K562 (cell line): ENCODE results near the gene COG7. TPM values are rescaled to one million over a fixed set of nuclear protein-coding genes. Genes with fewer than 3 reads are reported as not detected.

Source experiments
- ATAC-seq: fragments of 200-7000 bp; cut with Tn5 transposase; 3 replicates; pipeline ENCODE4 v1.9.1; 2020; ENCODE audit warnings: moderate library complexity
- BruUV-seq: library from RNA; stranded (reverse); fragments of 400-500 nt; replicated peaks from 2 replicates; lab custom pipeline; 2021; lab: Mats Ljungman, UMichigan
- CTCF ChIA-PET: fragments of 300-600 bp; formaldehyde crosslinking; extraction: SDS; loops from one replicate; lab custom pipeline; 2021; ENCODE audit warnings: low intra/inter-chr PET ratio; lab: Yijun Ruan, JAX
- POLR2A ChIA-PET: fragments of 300-600, 350-650 bp; sonication (Branson Sonifier 250); formaldehyde crosslinking; extraction: SDS; loops from one replicate; lab custom pipeline; 2021; ENCODE audit warnings: antibody characterized with exemption, inconsistent platforms; lab: Yijun Ruan, JAX
- DNase-seq, 4 experiments: peaks; one replicate each; pipeline versions ENCODE4 v3.0.0 to v3.0.0-alpha.2; 2011 to 2018; ENCODE audit warnings: low spot score in 3 of 4, mixed read lengths in 3 of 4; ENCODE audit errors: extremely low read depth in 1 of 4
- FAIRE-seq: peaks from 2 replicates; lab custom pipeline; 2011; peaks lifted over from hg19 to GRCh38; lab: Jason Lieb, UNC
- H2AFZ ChIP-seq: 2 replicates; pipeline ENCODE4 v1.6.0; 2011; ENCODE audit warnings: low read depth, low read length, control low read depth, inconsistent platforms
- H3K27ac ChIP-seq: fragments of 200-600 bp; 3 replicates; pipeline ENCODE4 v1.8.0; 2011; ENCODE audit warnings: low read depth, mild to moderate bottlenecking, control low read depth, inconsistent platforms, low read length, moderate library complexity, mixed read lengths; ENCODE audit errors: extremely low read depth
- H3K27me3 ChIP-seq, 2 experiments: fragments of 300-600 bp in 1 of 2; 2 replicates in 1 of 2; 3 replicates in 1 of 2; pipeline versions ENCODE4 v1.6.0 to v1.8.0; 2011; ENCODE audit warnings: inconsistent platforms in 2 of 2, low read length in 2 of 2, mild to moderate bottlenecking in 1 of 2, mixed read lengths in 1 of 2, moderate library complexity in 1 of 2; ENCODE audit not compliant: control insufficient read depth in 2 of 2, insufficient read depth in 2 of 2
- H3K36me3 ChIP-seq: fragments of 300-600 bp; 3 replicates; pipeline ENCODE4 v1.8.0; 2011; ENCODE audit warnings: mild to moderate bottlenecking, low read length, inconsistent platforms; ENCODE audit not compliant: control insufficient read depth, insufficient read depth
- H3K4me1 ChIP-seq, 2 experiments: fragments of 200-600 bp in 1 of 2; replicated peaks in 1 of 2; 2 replicates in 1 of 2; 3 replicates in 1 of 2; pipeline versions ENCODE4 v1.5.1 to v1.8.0; 2011; ENCODE audit warnings: inconsistent platforms in 2 of 2, low read length in 2 of 2, mild to moderate bottlenecking in 1 of 2, mixed read lengths in 1 of 2, moderate library complexity in 1 of 2; ENCODE audit not compliant: control insufficient read depth in 2 of 2, insufficient read depth in 2 of 2
- H3K4me2 ChIP-seq: 2 replicates; pipeline ENCODE4 v1.6.1; 2011; ENCODE audit warnings: low read length, control low read depth, inconsistent platforms, mixed read lengths; ENCODE audit not compliant: insufficient read depth
- H3K4me3 ChIP-seq: fragments of 200-600 bp; sonication (generic), shearing (Covaris generic); 2 replicates; pipeline ENCODE4 v1.5.1; 2016; ENCODE audit warnings: control low read depth, inconsistent platforms
- H3K79me2 ChIP-seq: fragments of 200-600 bp; 3 replicates; pipeline ENCODE4 v1.8.0; 2011; ENCODE audit warnings: low read length, inconsistent platforms; ENCODE audit not compliant: control insufficient read depth, insufficient read depth
- H3K9ac ChIP-seq, 2 experiments: 2 replicates each; pipeline versions ENCODE4 v1.6.0 to v1.6.1; 2011; ENCODE audit warnings: low read depth in 2 of 2, low read length in 2 of 2, control low read depth in 1 of 2, inconsistent platforms in 1 of 2, mild to moderate bottlenecking in 1 of 2, mixed read lengths in 1 of 2; ENCODE audit not compliant: insufficient read depth in 1 of 2
- H3K9me1 ChIP-seq: one replicate; pipeline ENCODE4 v1.6.0; 2011; ENCODE audit warnings: inconsistent platforms, mild to moderate bottlenecking, low read length, moderate library complexity; ENCODE audit not compliant: control insufficient read depth, insufficient read depth
- H3K9me3 ChIP-seq: replicated peaks from 2 replicates; pipeline ENCODE4 v1.5.1; 2011; ENCODE audit warnings: low read depth, low read length, inconsistent platforms; ENCODE audit not compliant: control insufficient read depth, insufficient read depth
- H4K20me1 ChIP-seq: replicated peaks from 2 replicates; pipeline ENCODE4 v1.6.1; 2011; ENCODE audit warnings: low read length, inconsistent platforms, mixed read lengths; ENCODE audit not compliant: control insufficient read depth, insufficient read depth
- ARNT ChIP-seq, 2 experiments: fragments of 450-650 bp; IDR thresholded peaks; 2 replicates each; pipeline ENCODE4 v1.6.1; 2016; ENCODE audit warnings: mild to moderate bottlenecking in 1 of 2
- ASH1L ChIP-seq: fragments of 450-650 bp; IDR thresholded peaks from 2 replicates; pipeline ENCODE4 v1.6.1; 2018; ENCODE audit warnings: borderline replicate concordance, mild to moderate bottlenecking, low read depth; ENCODE audit not compliant: partially characterized antibody
- GATAD2B ChIP-seq: fragments of 450-650 bp; IDR thresholded peaks from 2 replicates; pipeline ENCODE4 v1.6.1; 2017; ENCODE audit warnings: mild to moderate bottlenecking, borderline replicate concordance
- GTF2E2 ChIP-seq: fragments of 200-800 bp; sonication (Bioruptor generic); IDR thresholded peaks from 2 replicates; pipeline ENCODE4 v1.6.1; 2016; ENCODE audit warnings: missing genetic modification characterization, missing compliant biosample characterization
- RB1 ChIP-seq: fragments of 450-650 bp; IDR thresholded peaks from 2 replicates; pipeline ENCODE4 v1.6.1; 2017; ENCODE audit warnings: low read depth, mild to moderate bottlenecking
- SAFB ChIP-seq: fragments of 200-400 bp; formaldehyde crosslinking; IDR thresholded peaks from 2 replicates; pipeline ENCODE4 v1.6.1; 2017; ENCODE audit warnings: low read depth, low read length, borderline replicate concordance
- SRSF3 ChIP-seq: fragments of 200-400 bp; formaldehyde crosslinking; IDR thresholded peaks from 2 replicates; pipeline ENCODE4 v1.6.1; 2016; ENCODE audit warnings: mild to moderate bottlenecking, low read length, moderate library complexity; ENCODE audit not compliant: insufficient read depth
- WHSC1 ChIP-seq: IDR thresholded peaks from one replicate; pipeline ENCODE4 v1.6.1; 2012; ENCODE audit warnings: low read length, control low read depth, inconsistent platforms
- YBX1 ChIP-seq: fragments of 450-650 bp; IDR thresholded peaks from 2 replicates; pipeline ENCODE4 v1.7.1; 2016; ENCODE audit warnings: mild to moderate bottlenecking
- ZNF77 ChIP-seq: fragments of 250-450 bp; sonication (Bioruptor Pico); IDR thresholded peaks from 2 replicates; pipeline ENCODE4 v1.5.0; 2020
- WGBS: fragments of 100-300 bp; shearing (Covaris generic); methylation state at CpG from one replicate; pipeline ENCODE4 v1.1.6; 2016; ENCODE audit warnings: low coverage, mixed read lengths; ENCODE audit not compliant: insufficient coverage; ENCODE audit errors: missing lambda C conversion rate; 5-methylcytosine and 5-hydroxymethylcytosine counted together
- in situ Hi-C: fragments of 300-500 bp; cut with MboI; formaldehyde crosslinking; loops from 4 replicates; pipeline ENCODE4 v1.15.0; 2018; ENCODE audit warnings: inconsistent platforms, mixed read lengths
- intact Hi-C: fragments of 100-400 bp; cut with micrococcal nuclease; formaldehyde crosslinking; loops from 2 replicates; pipeline ENCODE4 v1.14.2; 2022
- polyA plus RNA-seq, 8 experiments: library from polyadenylated mRNA; depleted of rRNA in 4 of 8; stranded (reverse) in 5 of 8; unstranded in 3 of 8; fragments of >200 nt; fragmentation: Nextera tagmentation in 2 of 8; fragmentation: Illumina TruSeq in 1 of 8; extraction: Ambion mirVana in 2 of 8; extraction: Trizol in 1 of 8; gene quantifications; 2 replicates each; pipeline versions ENCODE4 v1.2.1 to v1.2.3, GENCODE V29; 2011 to 2014; ENCODE audit warnings: inconsistent platforms in 1 of 8, missing spikeins in 1 of 8
- total RNA-seq, 7 experiments: library from RNA; depleted of rRNA in 6 of 7; stranded (reverse); fragments of >200 nt in 6 of 7; fragmentation: Illumina TruSeq in 2 of 7; extraction: Trizol in 2 of 7; gene quantifications; 2 replicates each; pipeline versions ENCODE4 v1.2.1 to v1.2.3, GENCODE V29; 2011 to 2021; ENCODE audit warnings: low replicate concordance in 1 of 7
- TF ChIP-seq, protein P1 (sequence below): sonication (generic); formaldehyde crosslinking; IDR thresholded peaks from 2 replicates; pipeline ENCODE4 v1.8.1; 2022; ENCODE audit warnings: missing genetic modification reagents
- TF ChIP-seq, protein P2 (sequence below): fragments of 450-650 bp; IDR thresholded peaks from 2 replicates; pipeline ENCODE4 v1.6.1; 2017; ENCODE audit warnings: antibody characterized with exemption, mild to moderate bottlenecking

Gene COG7
- total and polyA plus RNA-seq, 9 of the 15 experiments (the other 6 are each of a cell fraction or from before 2014, with no cell fraction given): 3.8 to 17.6 (median 13.4) TPM

DNA sequence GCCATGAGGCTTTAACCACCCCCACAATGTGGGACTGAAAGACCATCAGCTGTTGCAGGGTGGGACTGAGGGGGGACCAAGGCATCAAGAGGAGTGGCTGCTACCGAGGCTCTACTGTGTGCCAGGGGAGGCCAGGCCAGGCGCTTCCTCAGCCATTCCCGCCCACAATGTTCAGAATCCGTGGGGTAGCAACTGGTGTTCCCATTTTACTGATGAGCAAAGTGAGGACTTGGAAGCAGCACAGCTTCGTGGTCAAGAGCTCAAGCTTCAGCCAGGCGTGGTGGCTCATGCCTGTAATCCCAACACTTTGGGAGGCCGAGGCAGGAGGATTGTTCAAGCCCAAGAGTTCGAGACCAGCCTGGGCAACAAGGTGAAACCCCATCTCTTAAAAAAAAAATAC is 85.0 kb downstream of the COG7 start:
- CTCF ChIA-PET: no interaction called here
- Histone ChIP-seq H3K9me1 (no peaks in the 10 kb centered on the region), H3K79me2 (no peaks in the 10 kb centered on the region), H3K4me1 (no peaks in the 10 kb centered on the region), H3K36me3 (no peaks in the 10 kb centered on the region), H3K4me3 (no peak overlapping the region), H3K9ac (no peak overlapping the region), H3K27me3 (peaks cover 12 to 42% of the 10 kb centered on the region in 2 experiments; a peak in 4 of 5 replicates), H3K27ac (no peak overlapping the region), H3K9me3 (no peaks in the 10 kb centered on the region), H3K4me2 (no peak overlapping the region), H4K20me1 (no peaks in the 10 kb centered on the region), H2AFZ (no peak overlapping the region)
- BruUV-seq: no TSS peak
- 1% methylated on average over 7 of the region's 8 CpGs for WGBS
- DNase-seq (no peak), FAIRE-seq (no peak), ATAC-seq (no peak)
- POLR2A ChIA-PET: no interaction called here
- intact Hi-C loops: no loop called here
- in situ Hi-C loops: no loop called here
- TF ChIP-seq WHSC1 (no peak), ASH1L (no peak), YBX1 (no peak), GATAD2B (no peak), RB1 (no peak), SRSF3 (no peak), GTF2E2 (tag) (no peak), ZNF77 (CRISPR knock-in tag) (no peak), SAFB (no peak), ARNT (IDR thresholded peaks at IDR 0.05) (no peak)
- TF ChIP-seq, protein P1, sequence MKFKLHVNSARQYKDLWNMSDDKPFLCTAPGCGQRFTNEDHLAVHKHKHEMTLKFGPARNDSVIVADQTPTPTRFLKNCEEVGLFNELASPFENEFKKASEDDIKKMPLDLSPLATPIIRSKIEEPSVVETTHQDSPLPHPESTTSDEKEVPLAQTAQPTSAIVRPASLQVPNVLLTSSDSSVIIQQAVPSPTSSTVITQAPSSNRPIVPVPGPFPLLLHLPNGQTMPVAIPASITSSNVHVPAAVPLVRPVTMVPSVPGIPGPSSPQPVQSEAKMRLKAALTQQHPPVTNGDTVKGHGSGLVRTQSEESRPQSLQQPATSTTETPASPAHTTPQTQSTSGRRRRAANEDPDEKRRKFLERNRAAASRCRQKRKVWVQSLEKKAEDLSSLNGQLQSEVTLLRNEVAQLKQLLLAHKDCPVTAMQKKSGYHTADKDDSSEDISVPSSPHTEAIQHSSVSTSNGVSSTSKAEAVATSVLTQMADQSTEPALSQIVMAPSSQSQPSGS: no peak
- TF ChIP-seq, protein P2, sequence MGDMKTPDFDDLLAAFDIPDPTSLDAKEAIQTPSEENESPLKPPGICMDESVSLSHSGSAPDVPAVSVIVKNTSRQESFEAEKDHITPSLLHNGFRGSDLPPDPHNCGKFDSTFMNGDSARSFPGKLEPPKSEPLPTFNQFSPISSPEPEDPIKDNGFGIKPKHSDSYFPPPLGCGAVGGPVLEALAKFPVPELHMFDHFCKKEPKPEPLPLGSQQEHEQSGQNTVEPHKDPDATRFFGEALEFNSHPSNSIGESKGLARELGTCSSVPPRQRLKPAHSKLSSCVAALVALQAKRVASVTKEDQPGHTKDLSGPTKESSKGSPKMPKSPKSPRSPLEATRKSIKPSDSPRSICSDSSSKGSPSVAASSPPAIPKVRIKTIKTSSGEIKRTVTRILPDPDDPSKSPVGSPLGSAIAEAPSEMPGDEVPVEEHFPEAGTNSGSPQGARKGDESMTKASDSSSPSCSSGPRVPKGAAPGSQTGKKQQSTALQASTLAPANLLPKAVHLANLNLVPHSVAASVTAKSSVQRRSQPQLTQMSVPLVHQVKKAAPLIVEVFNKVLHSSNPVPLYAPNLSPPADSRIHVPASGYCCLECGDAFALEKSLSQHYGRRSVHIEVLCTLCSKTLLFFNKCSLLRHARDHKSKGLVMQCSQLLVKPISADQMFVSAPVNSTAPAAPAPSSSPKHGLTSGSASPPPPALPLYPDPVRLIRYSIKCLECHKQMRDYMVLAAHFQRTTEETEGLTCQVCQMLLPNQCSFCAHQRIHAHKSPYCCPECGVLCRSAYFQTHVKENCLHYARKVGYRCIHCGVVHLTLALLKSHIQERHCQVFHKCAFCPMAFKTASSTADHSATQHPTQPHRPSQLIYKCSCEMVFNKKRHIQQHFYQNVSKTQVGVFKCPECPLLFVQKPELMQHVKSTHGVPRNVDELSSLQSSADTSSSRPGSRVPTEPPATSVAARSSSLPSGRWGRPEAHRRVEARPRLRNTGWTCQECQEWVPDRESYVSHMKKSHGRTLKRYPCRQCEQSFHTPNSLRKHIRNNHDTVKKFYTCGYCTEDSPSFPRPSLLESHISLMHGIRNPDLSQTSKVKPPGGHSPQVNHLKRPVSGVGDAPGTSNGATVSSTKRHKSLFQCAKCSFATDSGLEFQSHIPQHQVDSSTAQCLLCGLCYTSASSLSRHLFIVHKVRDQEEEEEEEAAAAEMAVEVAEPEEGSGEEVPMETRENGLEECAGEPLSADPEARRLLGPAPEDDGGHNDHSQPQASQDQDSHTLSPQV: no peak
